Gastrocnemius medialis (tissue), 4 donors: Measurements from ENCODE around the gene HMGCLL1. TPM values are rescaled to one million over a fixed set of nuclear protein-coding genes. Genes with fewer than 3 reads are reported as not detected.

Experiments
- ATAC-seq, 2 donors: fragments of 150-250 bp; one replicate each; pipeline ENCODE4 v1.9.1; 2016
- DNase-seq, 2 donors: peaks; one replicate each; pipeline ENCODE4 v3.0.0-alpha.2; 2019
- H3K27ac ChIP-seq, 4 donors: fragments of 200-600 bp; sonication (generic); 1 replicate in 1 of 4; 2 replicates in 3 of 4; pipeline ENCODE4 v1.5.1; 2016 to 2018; ENCODE audit warnings: mild to moderate bottlenecking in 2 of 4, moderate library complexity in 1 of 4
- H3K27me3 ChIP-seq, 3 donors: fragments of 200-600 bp; sonication (generic) in 2 of 3; 1 replicate in 1 of 3; 2 replicates in 2 of 3; pipeline versions ENCODE4 v1.5.1 to v1.6.0; 2016 to 2019; ENCODE audit warnings: mild to moderate bottlenecking in 1 of 3, moderate library complexity in 1 of 3
- H3K36me3 ChIP-seq, 2 donors: fragments of 200-600 bp; sonication (generic) in 1 of 2; one replicate each; pipeline ENCODE4 v1.5.1; 2017 to 2018
- H3K4me1 ChIP-seq, 2 donors: fragments of 200-600 bp; sonication (generic) in 1 of 2; one replicate each; pipeline ENCODE4 v1.5.1; 2016 to 2017; ENCODE audit warnings: mild to moderate bottlenecking in 2 of 2
- H3K4me3 ChIP-seq, 4 donors: fragments of 200-600 bp; sonication (generic) in 3 of 4; 1 replicate in 1 of 4; 2 replicates in 3 of 4; pipeline ENCODE4 v1.5.1; 2016 to 2019; ENCODE audit warnings: mild to moderate bottlenecking in 2 of 4
- H3K9me3 ChIP-seq, 3 donors: fragments of 200-600 bp; sonication (generic) in 2 of 3; 1 replicate in 1 of 3; 2 replicates in 2 of 3; pipeline ENCODE4 v1.5.1; 2016 to 2019
- CTCF ChIP-seq, 5 experiments: fragments of 450-650 bp in 3 of 5; fragments of 200-600 bp in 2 of 5; sonication (generic) in 2 of 5; IDR thresholded peaks in 4 of 5; conservative IDR thresholded peaks in 1 of 5; 1 replicate in 4 of 5; 2 replicates in 1 of 5; pipeline ENCODE4 v1.5.1; 2016 to 2019; ENCODE audit warnings: antibody characterized with exemption in 5 of 5, mild to moderate bottlenecking in 3 of 5, moderate library complexity in 3 of 5
- POLR2A ChIP-seq, 2 donors: fragments of 450-650 bp; IDR thresholded peaks; one replicate each; pipeline ENCODE4 v1.6.1; 2017; ENCODE audit warnings: antibody characterized with exemption in 2 of 2, mild to moderate bottlenecking in 2 of 2, moderate library complexity in 2 of 2
- in situ Hi-C, 4 donors: fragments of 200-750 bp; cut with MboI; loops; one replicate each; pipeline versions ENCODE4 v1.15.0 to v1.8.0; 2017; ENCODE audit warnings: low sequenced_read_pairs in 4 of 4
- intact Hi-C: fragments of 100-400 bp; cut with DNase I; formaldehyde crosslinking; loops from one replicate; pipeline ENCODE4 v1.15.1; 2023; ENCODE audit warnings: low total_unique reads
- total RNA-seq, 4 donors: library from RNA; depleted of rRNA; stranded (reverse); fragments of >200 nt; gene quantifications; one replicate each; pipeline versions ENCODE4 v1.1.0 to v1.2.3, GENCODE V29; 2016

Gene HMGCLL1
- total RNA-seq, 4 donors from 2014 or later: 0.53 to 3.6 (median 1.2) TPM

- intact Hi-C loops: no loop called here
- Histone ChIP-seq H3K9me3 (no peaks in the 10 kb centered on the region), H3K4me3 (no peak overlapping the region), H3K4me1 (no peaks in the 10 kb centered on the region), H3K27me3 (no peaks in the 10 kb centered on the region), H3K36me3 (no peaks in the 10 kb centered on the region), H3K27ac (no peak overlapping the region)
- DNase-seq (no peak), ATAC-seq (no peak)
- no peak for TF ChIP-seq POLR2A (IDR thresholded peaks at IDR 0.05)
- TF ChIP-seq CTCF (IDR thresholded peaks at IDR 0.05 in 4 of 5, conservative IDR thresholded peaks at IDR 0.05 in 1 of 5): no peak
- in situ Hi-C loops: no loop called here
Observed at GRCh38 chr6:55557146-55557545, 21.8 kb downstream of the HMGCLL1 start.

GRCh38 chr6:55545791-55546190 is 33.2 kb downstream of the HMGCLL1 start:
- intact Hi-C loops: no loop called here

GRCh38 chr6:55543633-55544309 is 35.2 kb downstream of the HMGCLL1 start:
- Histone ChIP-seq H3K27ac (no peak overlapping the region), H3K9me3 (no peaks in the 10 kb centered on the region), H3K4me3 (no peak overlapping the region), H3K36me3 (no peaks in the 10 kb centered on the region), H3K27me3 (no peaks in the 10 kb centered on the region), H3K4me1 (no peaks in the 10 kb centered on the region)
- TF ChIP-seq POLR2A (IDR thresholded peaks at IDR 0.05) (no peak), CTCF (IDR thresholded peaks at IDR 0.05 in 4 of 5, conservative IDR thresholded peaks at IDR 0.05 in 1 of 5) (no peak)
- in situ Hi-C loops: no loop called here
- ATAC-seq (no peak), DNase-seq (no peak)
- intact Hi-C loops: no loop called here

More at GRCh38 chr6:55545791-55546190, 33.2 kb downstream of the HMGCLL1 start:
- TF ChIP-seq POLR2A (IDR thresholded peaks at IDR 0.05) (no peak), CTCF (IDR thresholded peaks at IDR 0.05 in 4 of 5, conservative IDR thresholded peaks at IDR 0.05 in 1 of 5) (no peak)
- ATAC-seq (no peak), DNase-seq (no peak)
- no peak overlapping the region for H3K4me3 ChIP-seq
- H3K36me3 ChIP-seq: no peaks in the 10 kb centered on the region
- no peak overlapping the region for H3K27ac ChIP-seq
- in situ Hi-C loops: no loop called here
- H3K27me3 ChIP-seq: no peaks in the 10 kb centered on the region
- H3K4me1 ChIP-seq: no peaks in the 10 kb centered on the region
- no peaks in the 10 kb centered on the region for H3K9me3 ChIP-seq

- Histone ChIP-seq H3K4me3 (no peak overlapping the region), H3K27ac (no peak overlapping the region), H3K27me3 (no peaks in the 10 kb centered on the region), H3K4me1 (no peaks in the 10 kb centered on the region), H3K36me3 (no peaks in the 10 kb centered on the region), H3K9me3 (no peaks in the 10 kb centered on the region)
- no peak for DNase-seq
- in situ Hi-C loops: no loop called here
- intact Hi-C loops: no loop called here
- ATAC-seq: no peak
- TF ChIP-seq POLR2A (IDR thresholded peaks at IDR 0.05) (no peak), CTCF (IDR thresholded peaks at IDR 0.05 in 4 of 5, conservative IDR thresholded peaks at IDR 0.05 in 1 of 5) (no peak)
Observed at GRCh38 chr6:55541024-55541423, 38.0 kb downstream of the HMGCLL1 start.
